HG03175 (cell line): ENCODE data around the gene SIAH2.

Experiments
- ATAC-seq: cut with Tn5 transposase; IDR thresholded peaks from one replicate; pipeline ENCODE4 v1.9.1; 2021; ENCODE audit warnings: mild to moderate bottlenecking, moderate library complexity; ENCODE audit not compliant: unreplicated experiment

The SIAH2 gene

DNA sequence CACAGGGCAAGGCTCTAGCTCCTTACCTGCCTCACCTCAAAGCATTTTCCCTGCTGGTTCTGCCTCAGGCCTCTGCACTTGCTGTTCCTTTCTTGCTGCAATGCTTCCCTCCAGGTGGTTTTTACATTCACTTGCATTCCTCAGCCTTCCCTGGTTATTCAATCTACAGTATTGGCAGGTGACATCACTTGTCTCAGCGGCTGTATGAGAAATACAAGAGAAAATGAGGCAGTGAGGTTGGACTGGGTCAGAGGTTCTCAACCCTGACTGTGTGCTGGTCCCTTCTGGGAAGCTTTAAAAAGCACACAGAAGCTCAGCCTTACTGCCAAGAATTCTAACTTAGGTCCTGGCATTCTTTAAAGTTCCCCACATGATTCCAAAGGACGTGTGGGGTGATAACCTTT, 26.7 kb downstream of the SIAH2 start:
- ATAC-seq: no peak

DNA sequence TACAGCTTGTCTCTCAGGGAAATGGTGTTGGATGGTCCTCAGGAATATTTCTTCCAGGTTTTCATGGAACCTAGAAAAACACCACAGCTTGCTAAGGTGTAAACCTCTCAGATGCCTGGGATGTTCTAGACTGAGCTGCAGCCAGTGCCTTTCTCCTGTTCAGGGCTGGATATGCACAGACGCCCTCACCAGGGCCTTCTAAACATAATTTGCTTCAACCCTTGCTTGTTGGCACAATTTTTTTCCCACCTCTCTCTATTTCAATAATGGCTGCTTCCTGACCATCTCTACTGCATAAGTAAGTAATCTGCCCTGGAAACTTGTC, 28.2 kb downstream of the SIAH2 start:
- ATAC-seq: no peak

DNA sequence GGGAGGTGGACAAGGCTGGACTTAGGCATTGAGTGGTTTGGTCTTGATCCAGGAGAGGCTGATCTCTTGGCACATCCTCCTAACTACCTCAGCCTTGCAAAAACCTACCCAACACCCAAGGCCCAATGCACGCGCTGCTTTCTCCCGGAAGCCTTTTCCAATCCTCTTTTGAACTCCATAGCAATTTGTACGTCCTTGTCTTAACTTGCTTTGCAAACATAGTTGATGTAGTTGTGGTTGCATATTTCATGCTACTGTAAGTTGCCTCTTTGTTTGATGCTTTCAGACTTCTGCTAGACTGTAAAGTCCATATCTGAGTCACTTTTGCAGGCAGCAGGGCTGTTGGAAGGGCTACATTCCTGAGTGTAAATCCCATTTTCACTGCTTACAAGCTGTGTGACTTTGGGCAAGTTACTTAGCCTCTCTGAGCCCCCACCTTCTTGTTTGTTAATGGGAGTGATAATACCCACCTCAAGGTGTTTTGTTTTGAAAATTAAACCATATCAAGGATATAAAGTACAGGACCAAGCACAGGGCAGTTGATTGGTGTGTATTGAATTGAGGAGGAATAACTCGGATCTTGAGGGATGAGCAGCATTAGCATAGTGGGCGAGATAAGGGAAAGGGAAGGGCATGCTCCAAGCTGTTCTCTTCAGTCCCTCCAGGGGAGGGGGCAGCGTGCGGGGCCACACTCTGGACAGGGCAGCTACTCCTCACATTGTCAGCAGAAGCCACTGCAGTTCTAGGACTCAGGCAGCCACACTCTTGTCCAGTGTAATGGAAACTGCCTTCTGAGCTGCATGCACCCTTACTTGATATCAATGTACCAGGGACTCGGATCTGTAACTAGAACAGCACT, 28.8 kb downstream of the SIAH2 start:
- ATAC-seq: no peak

- ATAC-seq: no peak
Observed at GRCh38 chr3:150733373-150733935, 29.5 kb downstream of the SIAH2 start.

DNA sequence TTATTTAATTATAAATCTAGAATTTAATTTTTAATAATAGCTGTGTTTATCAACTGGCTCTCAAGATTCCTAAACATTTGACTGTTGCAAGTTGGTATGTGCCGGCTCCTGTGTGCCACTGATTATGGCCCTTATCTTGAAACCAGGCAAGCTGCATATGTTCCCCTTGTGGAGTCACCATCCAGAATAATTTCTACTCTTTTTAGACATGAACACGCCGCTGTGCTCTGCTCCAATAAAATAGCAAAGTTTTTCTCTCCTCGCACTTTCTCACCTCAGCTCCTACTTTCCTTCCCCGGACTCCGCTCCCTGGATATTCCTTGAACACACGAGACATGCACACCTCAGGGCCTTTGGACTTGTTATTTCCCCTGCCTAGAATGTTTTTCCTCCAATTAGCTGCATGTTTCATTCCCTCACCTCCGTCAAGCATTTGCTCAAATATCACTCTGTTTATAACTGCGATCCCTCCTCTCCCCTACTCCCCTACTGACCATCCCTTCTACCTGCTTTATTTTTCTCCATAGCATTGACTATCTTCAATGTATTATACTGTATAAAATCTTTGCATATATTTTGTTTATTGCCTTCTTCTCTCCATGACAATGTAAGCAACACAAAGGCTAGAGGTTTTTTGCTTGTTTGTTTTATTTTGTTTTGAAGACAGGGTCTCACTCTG, 33.1 kb downstream of the SIAH2 start:
- ATAC-seq: no peak

DNA sequence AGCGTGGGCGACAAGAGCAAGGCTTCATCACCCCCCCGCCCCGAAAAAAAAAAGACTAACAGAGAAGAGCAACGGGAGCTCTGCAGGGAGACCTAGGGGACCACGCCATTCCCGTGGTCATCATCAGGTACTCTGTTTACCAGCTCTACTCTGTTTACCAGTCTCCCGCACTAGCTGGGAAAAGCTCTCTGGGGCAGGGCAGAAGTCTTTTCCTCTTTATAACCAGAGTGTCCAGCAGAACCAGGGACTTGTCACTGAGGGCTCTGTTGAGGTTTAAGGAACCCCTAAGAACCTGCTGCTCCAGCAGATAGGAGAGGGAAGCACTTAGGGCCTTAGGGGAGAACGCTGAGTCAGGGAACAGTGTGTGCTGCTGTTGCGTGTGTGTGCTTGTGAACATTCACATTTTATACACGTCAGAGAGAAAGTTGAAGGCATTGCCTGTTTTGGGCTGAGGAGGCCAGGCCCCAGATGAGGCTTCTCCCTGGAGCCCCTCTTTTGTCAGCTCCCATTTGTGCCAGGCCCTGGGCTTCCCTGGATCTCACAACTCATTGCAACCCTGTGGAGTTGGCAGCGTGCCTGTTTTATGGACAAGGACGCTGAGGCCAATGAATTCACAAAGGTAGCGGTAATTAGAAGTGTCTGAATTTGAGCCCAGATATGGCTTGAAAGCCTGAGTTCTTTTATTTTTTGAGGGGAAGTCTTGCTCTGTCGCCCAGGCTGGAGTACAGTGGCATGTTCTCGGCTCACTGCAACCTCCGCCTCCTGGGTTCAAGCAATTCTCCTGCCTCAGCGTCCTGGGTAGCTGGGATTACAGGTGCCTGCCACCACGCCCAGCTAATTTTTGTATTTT, 35.1 kb downstream of the SIAH2 start:
- ATAC-seq: no peak

DNA sequence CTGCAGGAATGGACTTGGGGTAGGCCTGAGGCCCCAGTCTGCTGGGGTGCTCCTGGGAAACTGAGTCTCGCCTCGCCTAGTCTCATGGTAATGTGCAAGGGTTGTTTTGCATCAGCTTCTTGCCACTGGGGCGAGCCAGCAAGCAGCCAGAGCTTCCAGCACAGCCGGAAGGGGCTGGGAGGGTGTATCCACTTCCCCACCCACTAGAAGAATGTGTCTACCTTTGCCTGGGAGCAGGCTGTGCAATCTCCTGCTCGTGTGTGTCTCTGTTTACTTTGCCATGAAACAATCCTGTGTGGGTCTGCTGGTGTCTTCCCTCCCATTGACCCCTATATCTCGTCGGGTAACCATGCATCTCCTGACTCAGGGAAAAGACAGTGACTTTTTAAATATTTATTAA, 37.4 kb downstream of the SIAH2 start:
- no peak for ATAC-seq

- ATAC-seq: no peak
Observed at GRCh38 chr3:150723946-150724345, 39.0 kb downstream of the SIAH2 start.

DNA sequence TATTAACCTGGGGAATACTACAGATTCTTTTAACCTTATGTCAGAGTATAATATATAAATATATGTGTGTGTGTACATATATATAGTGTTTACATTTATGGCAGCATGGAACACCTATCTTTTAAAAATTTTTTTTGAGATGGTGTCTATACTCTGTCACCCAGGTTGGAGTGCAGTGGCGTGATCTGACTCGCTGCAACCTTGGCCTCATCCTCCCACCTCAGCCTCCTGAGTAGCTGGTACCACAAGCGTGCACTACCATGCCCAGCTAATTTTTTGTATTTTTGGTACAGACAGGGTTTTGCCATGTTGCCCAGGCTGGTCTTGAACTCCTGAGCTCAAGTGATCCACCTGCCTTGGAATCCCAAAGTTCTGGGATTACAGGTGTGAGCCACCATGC, 40.7 kb downstream of the SIAH2 start:
- no peak for ATAC-seq

GRCh38 chr3:150721285-150722130, 41.5 kb downstream of the SIAH2 start:
- ATAC-seq: peak; percentile 88

- ATAC-seq: no peak
Observed at GRCh38 chr3:150720444-150720843, 42.5 kb downstream of the SIAH2 start.

GRCh38 chr3:150710097-150710496, 52.9 kb downstream of the SIAH2 start:
- no peak for ATAC-seq

GRCh38 chr3:150703756-150704344, 59.1 kb downstream of the SIAH2 start, which contains the start of gene ERICH6:
ERICH6 (minus strand) TSS chr3:150703920; CDS start chr3:150703898, 22 bp downstream.
- peak; percentile 98 for ATAC-seq

GRCh38 chr3:150703299-150703755, 59.6 kb downstream of the SIAH2 start:
- peak; percentile 30 for ATAC-seq

DNA sequence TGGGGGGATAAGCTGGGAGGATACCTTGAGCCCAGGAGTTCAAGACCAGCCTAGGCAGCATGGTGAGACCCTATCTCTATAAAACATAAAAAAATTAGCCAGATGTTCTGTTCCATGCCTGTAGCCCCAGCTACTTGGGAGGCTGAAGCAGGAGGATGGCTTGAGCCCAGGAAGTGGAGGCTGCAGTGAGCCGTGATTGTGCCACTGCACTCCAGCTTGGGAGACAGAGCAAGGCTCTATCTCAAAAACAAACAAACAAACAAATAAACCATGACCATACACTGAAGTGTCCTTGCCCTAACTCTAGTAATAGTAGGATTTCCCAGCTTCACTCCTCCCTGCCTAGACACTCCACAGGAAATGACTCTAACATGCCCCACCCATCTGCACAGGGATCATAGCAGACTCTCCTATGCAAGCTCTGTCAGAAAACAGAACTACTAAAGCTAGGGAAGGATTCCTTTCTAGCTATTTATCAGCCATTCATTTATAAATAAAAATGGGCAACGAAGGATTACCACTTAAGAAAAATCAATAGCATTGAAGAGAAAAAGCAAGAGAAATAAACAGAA, 63.8 kb downstream of the SIAH2 start:
- no peak for ATAC-seq

GRCh38 chr3:150697646-150698045, 65.3 kb downstream of the SIAH2 start:
- ATAC-seq: no peak

- no peak for ATAC-seq
Observed at GRCh38 chr3:150691414-150692040, 71.4 kb downstream of the SIAH2 start.
